OCI-M1 (cell line): ENCODE results near the gene MYO1G.
A peak's percentile ranks its signal among the peaks of the same experiment; 100 is the strongest.

Experiments
- DNase-seq: peaks from one replicate; lab custom pipeline; 2025; lab: John Stamatoyannopoulos, UW

The MYO1G gene

DNA sequence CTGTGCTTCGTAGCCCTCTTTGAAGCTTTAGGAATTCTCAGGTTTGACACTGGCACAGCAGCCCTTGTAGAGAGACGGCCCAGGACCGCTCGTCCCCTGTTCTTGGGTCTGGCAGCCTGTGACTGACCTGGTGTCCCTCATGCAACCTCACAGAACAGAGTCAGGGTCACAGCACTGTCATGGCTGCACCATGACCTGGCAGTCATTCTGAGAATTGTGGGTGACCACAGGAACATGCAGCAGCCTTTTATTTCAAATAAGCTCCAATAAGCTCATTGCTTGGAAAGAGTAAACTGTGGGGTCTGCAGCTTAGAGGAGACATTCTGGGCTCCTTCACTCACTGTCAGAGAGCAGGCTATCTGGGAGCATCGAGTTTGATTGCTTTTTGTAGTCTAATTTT is 42.5 kb downstream of the MYO1G start:
- no peak for DNase-seq

DNA sequence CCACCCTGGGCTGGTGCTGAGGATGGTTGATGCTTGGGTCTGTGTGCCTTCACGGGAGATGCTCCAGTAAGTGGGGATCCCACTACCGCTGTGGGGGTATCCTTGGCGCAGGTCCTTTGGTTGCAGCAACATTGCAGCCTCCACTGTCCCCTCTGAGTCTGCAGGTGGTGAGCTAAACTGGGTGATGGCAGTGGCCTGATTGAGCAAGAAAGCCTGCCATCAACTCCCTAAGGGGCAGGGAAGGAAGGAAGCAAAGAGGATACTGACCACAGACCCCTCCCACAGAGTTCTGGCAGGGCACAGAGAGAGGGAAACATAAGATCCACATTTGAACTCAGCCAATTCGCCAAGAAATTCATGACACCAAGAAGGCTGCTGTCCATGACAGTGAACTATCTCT is 43.2 kb downstream of the MYO1G start:
- no peak for DNase-seq

DNA sequence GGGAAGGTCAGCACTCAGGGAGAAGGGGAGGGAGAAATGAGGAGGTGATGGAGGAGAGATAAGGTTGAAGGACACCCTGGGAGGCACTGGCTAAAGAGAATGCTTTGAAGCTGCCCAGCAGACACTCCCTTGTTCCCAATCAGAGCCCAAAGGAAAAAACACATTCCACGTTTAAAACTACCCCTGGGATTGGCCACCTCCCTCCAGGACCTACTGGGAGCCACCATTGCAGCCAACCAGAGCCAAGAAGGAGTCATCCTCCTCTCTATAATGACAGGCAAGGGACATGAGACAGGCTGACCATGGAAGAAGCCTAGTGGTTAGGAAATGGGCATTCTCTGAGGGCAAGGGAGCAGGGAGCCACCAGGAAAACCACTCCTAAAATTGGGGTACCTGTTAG is 43.8 kb downstream of the MYO1G start:
- no peak for DNase-seq

DNA sequence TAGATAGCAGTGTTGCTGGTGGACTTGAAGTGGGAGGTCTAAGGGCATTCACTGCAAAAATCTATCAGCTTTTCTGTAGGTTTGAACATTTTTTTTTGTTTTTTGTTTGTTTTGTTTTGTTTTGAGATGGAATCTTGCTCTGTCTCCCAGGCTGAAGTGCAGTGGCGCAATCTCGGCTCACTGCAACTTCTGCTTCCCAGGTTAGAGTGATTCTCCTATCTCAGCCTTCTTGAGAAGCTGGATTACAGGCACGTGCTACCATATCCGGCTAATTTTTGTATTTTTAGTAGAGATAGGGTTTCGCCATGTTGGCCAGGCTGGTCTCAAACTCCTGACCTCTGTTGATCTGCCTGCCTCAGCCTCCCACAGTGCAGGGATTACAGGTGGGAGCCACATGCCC is 44.3 kb downstream of the MYO1G start:
- DNase-seq = peak; percentile 5

DNA sequence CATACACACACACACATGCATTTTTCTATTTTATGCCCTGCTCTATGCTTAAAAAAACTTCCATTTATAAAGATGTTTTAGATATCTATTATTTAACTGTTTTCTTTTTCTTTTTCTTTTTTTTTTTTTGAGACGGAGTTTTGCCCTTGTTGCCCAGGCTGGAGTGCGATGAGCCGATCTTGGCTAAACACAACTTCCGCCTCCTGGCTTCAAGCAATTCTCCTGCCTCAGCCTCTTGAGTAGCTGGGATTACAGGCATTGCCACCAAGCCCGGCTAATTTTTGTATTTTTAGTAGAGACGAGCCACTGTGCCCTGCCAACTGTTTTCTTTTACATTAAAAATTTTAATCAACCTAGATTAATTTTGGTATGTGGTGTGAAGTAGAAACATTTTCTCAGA is 47.9 kb downstream of the MYO1G start:
- no peak for DNase-seq

DNA sequence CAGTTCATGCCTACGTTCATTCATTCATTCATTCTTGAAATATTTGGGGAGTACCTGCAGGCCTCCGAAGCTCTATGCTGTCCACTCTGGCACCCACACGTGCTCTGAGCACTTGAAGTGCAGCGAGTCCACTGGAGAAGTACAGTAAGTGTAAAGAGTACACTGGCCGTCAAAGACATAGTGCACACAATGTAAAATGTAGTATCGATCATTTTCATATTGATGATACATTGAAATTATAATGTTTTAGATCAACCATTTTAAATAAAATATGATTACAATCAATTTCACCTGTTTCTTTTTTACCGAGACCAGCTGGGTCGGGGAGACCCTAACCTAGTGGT is 56.5 kb downstream of the MYO1G start:
- no peak for DNase-seq

DNA sequence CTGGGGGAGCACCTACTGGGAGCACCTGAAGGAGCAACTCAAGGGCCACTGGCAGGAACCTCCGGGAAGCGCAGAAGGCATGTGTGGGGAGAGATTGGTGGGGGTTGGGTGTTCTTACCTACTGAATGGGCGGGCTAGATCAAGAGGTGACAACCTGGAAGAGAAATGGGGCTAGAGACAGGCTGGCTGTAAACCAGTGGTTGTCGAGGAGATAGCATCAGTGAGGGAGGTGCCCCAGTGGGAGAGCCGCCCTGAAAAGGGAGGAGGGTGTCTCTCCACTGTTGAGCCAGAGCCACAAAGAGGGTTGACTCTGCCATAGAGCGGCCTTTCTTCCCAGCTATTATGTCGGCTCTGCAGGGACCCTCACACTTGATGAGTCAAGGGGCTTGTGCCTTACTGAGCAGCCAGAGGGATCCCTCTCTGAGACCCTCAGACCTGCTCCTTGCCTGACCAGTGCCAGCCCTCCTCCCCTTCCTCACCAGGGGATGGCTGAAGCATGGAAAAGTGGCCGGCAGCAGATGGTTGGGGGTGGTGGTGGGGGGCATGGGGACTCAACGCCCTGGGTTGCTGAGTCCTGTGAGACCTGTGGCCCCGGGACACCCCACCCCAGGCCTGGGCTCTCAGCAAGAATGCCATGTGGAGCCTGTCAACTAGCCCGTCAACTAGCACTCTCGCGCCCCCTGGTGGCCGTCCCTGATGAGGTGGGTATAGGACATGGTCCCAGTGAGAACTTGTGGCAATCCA is 57.0 kb downstream of the MYO1G start:
- peak; percentile 86 for DNase-seq

DNA sequence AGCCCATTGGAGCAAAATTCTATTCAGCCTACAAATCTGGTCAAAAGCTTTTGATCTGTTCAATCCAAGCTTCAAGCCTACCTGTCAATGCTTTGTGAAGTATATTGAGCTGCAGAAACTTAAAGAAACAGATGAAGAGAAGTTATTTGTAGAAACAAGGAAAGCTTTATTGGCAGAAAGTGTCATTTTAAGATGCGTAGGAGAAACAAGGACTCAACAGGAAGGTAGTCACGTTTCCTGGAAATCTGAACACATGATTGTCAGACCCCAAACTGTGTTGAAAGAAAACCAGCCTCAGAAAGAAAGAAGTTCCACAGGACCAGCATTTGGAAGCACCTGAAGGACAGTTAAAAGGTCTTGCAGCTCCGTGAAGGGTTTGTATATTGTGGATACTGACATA is 58.7 kb downstream of the MYO1G start:
- peak; percentile 3 for DNase-seq

DNA sequence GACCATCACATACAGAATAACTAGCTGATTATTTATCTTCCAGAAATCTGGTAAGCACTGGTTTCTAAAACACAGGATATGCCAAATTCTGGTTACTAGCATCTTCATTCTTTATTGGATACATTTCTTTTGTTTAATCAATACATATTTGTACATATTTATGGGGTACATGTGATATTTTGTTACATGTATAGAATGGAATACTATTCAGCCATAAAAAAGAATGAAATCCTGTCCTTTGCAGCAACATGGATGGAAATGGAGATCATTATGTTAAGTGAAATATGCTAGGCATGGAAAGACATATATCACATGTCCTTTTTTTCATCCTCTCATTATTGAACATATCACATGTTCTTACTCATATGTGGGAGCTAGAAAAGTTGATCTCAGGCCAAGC is 60.8 kb downstream of the MYO1G start:
- DNase-seq = no peak

DNA sequence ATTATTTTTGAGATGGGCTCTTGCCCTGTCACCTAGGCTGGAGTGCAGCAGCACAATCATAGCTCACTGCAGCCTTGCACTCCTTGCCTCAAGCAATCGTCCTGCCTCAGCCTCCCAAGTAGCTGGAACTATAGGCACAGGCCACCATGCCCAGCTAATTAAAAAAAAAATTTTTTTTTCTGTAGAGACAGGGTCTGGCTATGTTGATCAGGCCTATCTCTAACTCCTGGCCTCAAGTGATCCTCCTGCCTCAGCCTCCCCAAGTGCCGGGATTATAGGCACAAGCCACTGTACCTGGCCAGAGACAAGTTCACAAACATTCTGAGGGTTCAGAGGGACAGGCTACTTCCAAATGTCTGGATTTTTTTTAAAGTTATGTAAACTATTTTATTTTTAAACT is 61.4 kb downstream of the MYO1G start:
- DNase-seq = no peak

DNA sequence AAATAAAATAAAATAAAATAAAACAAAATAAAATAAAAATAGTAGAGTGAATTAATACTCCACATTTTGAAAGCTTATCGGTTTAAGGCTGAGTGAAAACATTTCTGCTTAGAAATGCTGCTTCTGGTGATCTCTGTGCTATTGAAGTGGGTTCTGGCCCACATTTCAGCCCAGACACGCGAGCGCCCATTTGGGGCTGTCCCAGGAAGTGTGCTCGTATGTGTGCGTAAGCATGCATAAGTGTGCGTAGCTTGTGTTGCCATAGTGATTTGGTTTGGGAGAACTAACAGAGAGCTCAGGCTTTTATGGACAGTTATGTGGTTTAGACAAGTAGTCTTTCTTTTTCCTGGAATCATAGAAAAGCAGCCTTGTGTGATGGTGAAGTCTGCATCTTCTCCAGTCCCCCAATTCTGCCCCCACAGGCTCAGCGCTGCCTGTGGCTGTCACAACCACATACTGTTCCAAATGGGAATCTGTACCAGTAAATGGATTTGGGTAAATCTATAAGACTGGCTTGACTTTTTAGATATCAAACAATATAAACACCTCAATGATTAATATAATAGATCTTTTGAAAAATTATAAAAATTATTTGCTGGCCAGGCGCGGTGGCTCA is 63.7 kb downstream of the MYO1G start:
- no peak for DNase-seq

DNA sequence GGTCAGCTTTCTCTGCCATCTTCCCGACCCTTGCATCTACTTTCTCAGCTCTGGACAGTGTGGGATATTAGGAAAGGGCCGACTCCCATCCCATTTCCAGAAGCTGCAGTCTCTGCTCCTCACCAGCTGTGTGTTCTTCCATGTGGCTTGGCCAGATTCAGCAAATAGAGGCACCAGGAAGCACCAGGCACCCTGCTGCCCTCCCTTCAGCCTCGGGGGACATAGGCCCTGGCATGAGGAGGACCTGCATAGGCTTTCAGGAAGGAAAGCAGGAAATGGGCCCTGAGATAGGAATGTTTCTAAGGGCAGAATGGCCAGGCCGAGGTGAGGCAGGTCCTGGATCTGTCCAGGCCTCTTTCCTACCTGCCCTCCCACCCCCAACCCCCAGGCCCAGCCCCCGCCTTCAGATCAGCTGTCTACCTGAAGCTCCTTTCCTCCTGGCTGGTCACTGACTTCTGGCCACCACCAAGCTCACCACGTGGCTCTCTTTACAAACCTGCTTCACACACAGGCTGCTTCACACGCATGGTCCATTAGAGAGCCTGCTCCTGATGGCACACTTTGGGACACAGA is 66.0 kb downstream of the MYO1G start:
- DNase-seq = no peak
